ENCODE data around the gene CDA.

The CDA gene

DNA sequence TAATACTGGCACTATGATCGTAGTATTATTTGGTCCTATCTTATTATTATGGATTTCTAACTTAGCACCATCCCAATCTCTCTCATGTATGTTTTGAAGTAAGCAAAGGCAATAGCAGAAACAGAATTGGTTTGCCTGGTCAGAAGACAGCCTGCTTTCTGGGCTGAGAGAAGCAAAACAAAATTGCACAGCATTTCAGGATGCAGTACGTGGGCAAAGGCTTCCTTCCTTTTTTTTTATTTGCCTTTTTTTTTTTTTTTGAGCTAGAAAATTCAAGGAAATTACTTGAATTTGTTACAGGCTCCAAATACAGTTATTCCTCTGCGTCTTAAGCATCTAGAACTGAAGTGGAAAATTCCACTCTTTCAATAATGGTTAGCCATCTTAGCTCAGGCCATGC is 8.8 kb downstream of the CDA start:
- no peaks in the 10 kb centered on the region for H3K4me1 ChIP-seq (ENCODE audit: control insufficient read depth, insufficient read depth, low read length)
- no peaks in the 10 kb centered on the region for H3K36me3 ChIP-seq (ENCODE audit: control insufficient read depth in 2 of 2, insufficient read depth in 1 of 2, low read length in 2 of 2)
- TF ChIP-seq ZNF529 (tag by site-specific recombination; IDR thresholded peaks at IDR 0.05; ENCODE audit: insufficient replicate concordance) (no peak), PATZ1 (tag by site-specific recombination; IDR thresholded peaks at IDR 0.05) (no peak), ZNF624 (tag by site-specific recombination; IDR thresholded peaks at IDR 0.05) (no peak), PRDM1 (tag by site-specific recombination; IDR thresholded peaks at IDR 0.05) (no peak), ZNF157 (tag by site-specific recombination; IDR thresholded peaks at IDR 0.05) (no peak), ZNF791 (tag by site-specific recombination; IDR thresholded peaks at IDR 0.05) (no peak), ZNF221 (tag by site-specific recombination; IDR thresholded peaks at IDR 0.05; ENCODE audit: borderline replicate concordance) (no peak), ZNF610 (tag by site-specific recombination; IDR thresholded peaks at IDR 0.05; ENCODE audit: borderline replicate concordance) (no peak), REPIN1 (tag by site-specific recombination; IDR thresholded peaks at IDR 0.05; ENCODE audit: low read depth) (no peak), YY2 (tag by site-specific recombination; IDR thresholded peaks at IDR 0.05) (no peak), ZNF148 (tag by site-specific recombination; IDR thresholded peaks at IDR 0.05; ENCODE audit: borderline replicate concordance) (no peak), ZNF266 (tag by site-specific recombination; IDR thresholded peaks at IDR 0.05; ENCODE audit: low read depth) (no peak), ZNF580 (tag by site-specific recombination; IDR thresholded peaks at IDR 0.05) (no peak), ZNF514 (tag by site-specific recombination; IDR thresholded peaks at IDR 0.05) (no peak), SP7 (tag by site-specific recombination; IDR thresholded peaks at IDR 0.05) (no peak), ZNF423 (tag by site-specific recombination; IDR thresholded peaks at IDR 0.05) (no peak)
- TF ChIP-seq, protein P1, sequence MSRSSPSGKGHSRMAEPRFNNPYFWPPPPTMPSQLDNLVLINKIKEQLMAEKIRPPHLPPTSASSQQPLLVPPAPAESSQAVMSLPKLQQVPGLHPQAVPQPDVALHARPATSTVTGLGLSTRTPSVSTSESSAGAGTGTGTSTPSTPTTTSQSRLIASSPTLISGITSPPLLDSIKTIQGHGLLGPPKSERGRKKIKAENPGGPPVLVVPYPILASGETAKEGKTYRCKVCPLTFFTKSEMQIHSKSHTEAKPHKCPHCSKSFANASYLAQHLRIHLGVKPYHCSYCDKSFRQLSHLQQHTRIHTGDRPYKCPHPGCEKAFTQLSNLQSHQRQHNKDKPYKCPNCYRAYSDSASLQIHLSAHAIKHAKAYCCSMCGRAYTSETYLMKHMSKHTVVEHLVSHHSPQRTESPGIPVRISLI (tag by site-specific recombination; IDR thresholded peaks at IDR 0.05), result no peak
- ChIA-PET POLR2A (no interaction called here), CTCF (interaction anchor here (0.7 to 1.3 kb wide), 3 partner anchors 23 to 333 kb away, joined by 3 read pairs; no protein-coding TSS in a partner anchor)
- no peak overlapping the region for H3K27ac ChIP-seq (ENCODE audit: extremely low read depth, low read depth, low read length)
- H3K4me3 ChIP-seq (ENCODE audit: low read depth, low read length), result no peak overlapping the region
- no peaks in the 10 kb centered on the region for H3K9me3 ChIP-seq (ENCODE audit: control insufficient read depth, insufficient read depth, low read depth, low read length)

DNA sequence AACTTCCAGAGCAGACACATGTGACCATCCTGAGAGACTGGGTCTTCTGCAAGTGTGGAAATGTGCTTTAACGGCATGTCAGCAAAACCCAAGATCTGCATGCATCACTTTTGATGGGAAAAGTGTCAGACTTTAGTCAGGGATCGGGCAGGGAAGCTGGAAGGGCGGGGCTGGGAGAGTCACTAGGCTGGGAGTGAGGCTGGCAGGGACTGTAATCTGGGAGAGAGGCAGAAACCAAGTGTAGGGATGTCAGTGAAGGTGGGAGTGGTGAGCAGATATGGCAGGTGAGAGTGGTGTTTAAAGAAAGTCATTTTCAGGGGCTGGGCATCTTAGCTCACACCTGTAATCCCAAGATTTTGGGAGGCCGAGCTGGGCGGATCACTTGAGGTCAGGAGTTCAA is 11.3 kb downstream of the CDA start:
- Histone ChIP-seq H3K9me3 (ENCODE audit: control insufficient read depth, insufficient read depth, low read depth, low read length) (no peaks in the 10 kb centered on the region), H3K4me3 (ENCODE audit: low read depth, low read length) (no peak overlapping the region), H3K4me1 (ENCODE audit: control insufficient read depth, insufficient read depth, low read length) (no peaks in the 10 kb centered on the region), H3K36me3 (ENCODE audit: control insufficient read depth in 2 of 2, insufficient read depth in 1 of 2, low read length in 2 of 2) (no peaks in the 10 kb centered on the region), H3K27ac (ENCODE audit: extremely low read depth, low read depth, low read length) (no peak overlapping the region)
- ChIA-PET CTCF (interaction anchor here (0.8 kb wide), 1 partner anchor 11 kb away, joined by 3 read pairs; no protein-coding TSS in a partner anchor), POLR2A (no interaction called here)
- TF ChIP-seq ZNF354C (tag by site-specific recombination; IDR thresholded peaks at IDR 0.05; ENCODE audit: borderline replicate concordance, low read depth), result no peak
- TF ChIP-seq PRDM1 (tag by site-specific recombination; IDR thresholded peaks at IDR 0.05), result peak; percentile 60
- no peak for TF ChIP-seq ZNF202 (tag by site-specific recombination; IDR thresholded peaks at IDR 0.05; ENCODE audit: borderline replicate concordance)
- TF ChIP-seq, protein P2, sequence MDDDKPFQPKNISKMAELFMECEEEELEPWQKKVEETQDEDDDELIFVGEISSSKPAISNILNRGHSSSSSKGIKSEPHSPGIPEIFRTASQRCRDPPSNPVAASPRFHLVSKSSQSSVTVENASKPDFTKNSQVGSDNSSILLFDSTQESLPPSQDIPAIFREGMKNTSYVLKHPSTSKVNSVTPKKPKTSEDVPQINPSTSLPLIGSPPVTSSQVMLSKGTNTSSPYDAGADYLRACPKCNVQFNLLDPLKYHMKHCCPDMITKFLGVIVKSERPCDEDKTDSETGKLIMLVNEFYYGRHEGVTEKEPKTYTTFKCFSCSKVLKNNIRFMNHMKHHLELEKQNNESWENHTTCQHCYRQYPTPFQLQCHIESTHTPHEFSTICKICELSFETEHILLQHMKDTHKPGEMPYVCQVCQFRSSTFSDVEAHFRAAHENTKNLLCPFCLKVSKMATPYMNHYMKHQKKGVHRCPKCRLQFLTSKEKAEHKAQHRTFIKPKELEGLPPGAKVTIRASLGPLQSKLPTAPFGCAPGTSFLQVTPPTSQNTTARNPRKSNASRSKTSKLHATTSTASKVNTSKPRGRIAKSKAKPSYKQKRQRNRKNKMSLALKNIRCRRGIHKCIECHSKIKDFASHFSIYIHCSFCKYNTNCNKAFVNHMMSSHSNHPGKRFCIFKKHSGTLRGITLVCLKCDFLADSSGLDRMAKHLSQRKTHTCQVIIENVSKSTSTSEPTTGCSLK (tag by site-specific recombination; IDR thresholded peaks at IDR 0.05), result no peak

Data from HEK293 (cell line).